BLaER1 treated with 17β-estradiol and CSF1 and Interleukin-3, amounts not matched to agents 10 nM and 100 nM (cell line): Measurements from ENCODE around the gene LTBP2.

Experiments
- H3K27ac ChIP-seq, 11 experiments: shearing (Covaris generic); formaldehyde crosslinking; 2 replicates each; pipeline ENCODE4 v1.8.1; 2022
- H3K27me3 ChIP-seq, 11 experiments: shearing (Covaris generic); formaldehyde crosslinking; 2 replicates each; pipeline ENCODE4 v1.8.1; 2022
- H3K36me3 ChIP-seq, 11 experiments: shearing (Covaris generic); formaldehyde crosslinking; 2 replicates each; pipeline ENCODE4 v1.8.1; 2022
- H3K4me1 ChIP-seq, 10 experiments: shearing (Covaris generic); formaldehyde crosslinking; 2 replicates each; pipeline ENCODE4 v1.8.1; 2022
- H3K4me2 ChIP-seq, 11 experiments: shearing (Covaris generic); formaldehyde crosslinking; 2 replicates each; pipeline ENCODE4 v1.8.1; 2022
- H3K4me3 ChIP-seq, 10 experiments: shearing (Covaris generic); formaldehyde crosslinking; 2 replicates each; pipeline ENCODE4 v1.8.1; 2022
- H3K9ac ChIP-seq, 11 experiments: shearing (Covaris generic); formaldehyde crosslinking; 2 replicates each; pipeline ENCODE4 v1.8.1; 2022
- H3K9me3 ChIP-seq, 11 experiments: shearing (Covaris generic); formaldehyde crosslinking; replicated peaks in 1 of 11; 2 replicates each; pipeline ENCODE4 v1.8.1; 2022
- H4K20me1 ChIP-seq, 11 experiments: shearing (Covaris generic); formaldehyde crosslinking; 2 replicates each; pipeline ENCODE4 v1.8.1; 2022
- Cebpa-rat ChIP-seq, 11 experiments: shearing (Covaris generic); IDR thresholded peaks; 2 replicates each; pipeline ENCODE4 v1.8.1; 2022

Gene LTBP2

DNA sequence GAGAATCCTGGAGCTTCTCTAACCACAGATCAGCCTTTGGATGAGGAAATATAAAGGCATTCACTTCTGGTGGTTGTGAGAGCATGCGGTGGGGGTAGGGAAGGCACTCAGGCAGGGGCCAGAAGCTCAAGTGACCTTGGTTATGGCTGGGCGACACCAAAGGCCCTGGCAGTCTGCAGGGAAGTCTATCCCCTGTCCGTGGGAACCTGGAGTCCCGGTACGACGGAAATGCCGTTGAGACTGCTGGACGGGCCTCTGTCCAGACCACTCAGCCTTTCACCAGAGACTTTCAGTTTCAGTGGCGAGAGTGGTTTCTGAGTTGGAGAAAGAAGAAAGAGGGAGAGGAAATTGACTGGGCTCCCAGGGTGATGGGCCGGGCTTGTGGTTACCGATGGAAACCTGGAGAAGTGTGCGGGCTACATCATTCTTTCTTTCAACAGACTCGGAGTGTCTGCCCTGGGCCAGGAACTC lies 97.5 kb downstream of the LTBP2 start:
- peak overlapping the region; percentile 54 to 92 (median 85) for H3K4me2 ChIP-seq
- H3K27ac ChIP-seq = peak overlapping the region; percentile 1 to 75 (median 61); a peak in 20 of 22 replicates
- TF ChIP-seq Cebpa-rat (IDR thresholded peaks at IDR 0.05) = no peak

GRCh38 chr14:74511966-74512830 lies 99.8 kb downstream of the LTBP2 start:
- no peaks in the 10 kb centered on the region for H3K27me3 ChIP-seq
- H3K9ac ChIP-seq = no peak overlapping the region
- no peaks in the 10 kb centered on the region for H4K20me1 ChIP-seq
- no peak overlapping the region for H3K27ac ChIP-seq
- H3K4me3 ChIP-seq = no peak overlapping the region
- H3K9me3 ChIP-seq = no peaks in the 10 kb centered on the region
- no peak for TF ChIP-seq Cebpa-rat (IDR thresholded peaks at IDR 0.05)
- H3K4me2 ChIP-seq = peak overlapping the region in 3 of 11 experiments; percentile 83 to 89 (median 89); a peak in 6 of 22 replicates
- peaks cover 50 to 88% (median 57%) of the 10 kb centered on the region in 10 experiments for H3K4me1 ChIP-seq
- H3K36me3 ChIP-seq = no peaks in the 10 kb centered on the region; a peak in 1 of 22 replicates

More for the DNA sequence above, 97.5 kb downstream of the LTBP2 start:
- Histone ChIP-seq H3K9ac (peak overlapping the region in 9 of 11 experiments; percentile 2 to 67 (median 49); a peak in 17 of 22 replicates), H3K27me3 (no peaks in the 10 kb centered on the region), H4K20me1 (no peaks in the 10 kb centered on the region), H3K9me3 (no peaks in the 10 kb centered on the region), H3K36me3 (no peaks in the 10 kb centered on the region; a peak in 1 of 22 replicates), H3K4me1 (peaks cover 35 to 68% (median 42%) of the 10 kb centered on the region in 10 experiments), H3K4me3 (peak overlapping the region in 6 of 10 experiments; percentile 2 to 55 (median 24); a peak in 8 of 20 replicates)

DNA sequence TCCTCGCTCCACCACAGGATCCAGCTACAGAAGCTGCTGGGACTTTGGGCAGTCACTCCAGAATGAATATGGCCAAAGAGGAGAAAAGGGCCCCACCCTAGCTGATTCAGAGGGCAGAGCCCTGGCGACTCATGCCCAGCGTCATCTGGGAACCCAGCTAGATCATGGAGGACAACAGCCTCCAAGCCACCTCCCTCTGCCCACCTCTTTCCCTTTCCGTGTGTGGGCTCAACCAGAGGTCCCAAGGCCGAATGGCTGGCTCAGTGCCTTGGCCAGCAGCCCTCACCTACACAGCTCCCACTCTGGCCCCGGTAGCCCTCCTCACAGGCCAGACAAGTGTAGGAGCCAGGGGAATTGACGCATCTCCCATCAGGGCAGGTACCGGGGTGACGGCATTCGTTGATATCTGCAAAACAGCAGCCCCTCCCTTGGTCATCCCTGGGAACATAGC lies 101.1 kb downstream of the LTBP2 start:
- Histone ChIP-seq H3K9me3 (no peaks in the 10 kb centered on the region), H3K4me1 (peaks cover 62 to 99% (median 68%) of the 10 kb centered on the region in 10 experiments), H4K20me1 (no peaks in the 10 kb centered on the region; a peak in 1 of 22 replicates), H3K27ac (no peak overlapping the region), H3K4me2 (peak overlapping the region in 3 of 11 experiments; percentile 83 to 89 (median 89); a peak in 6 of 22 replicates), H3K36me3 (no peaks in the 10 kb centered on the region), H3K27me3 (0 out of 22 replicates have a peak, but pooled peaks cover 0 to 1% (median 0%) of the 10 kb centered on the region in 11 experiments), H3K4me3 (no peak overlapping the region), H3K9ac (no peak overlapping the region)
- TF ChIP-seq Cebpa-rat (IDR thresholded peaks at IDR 0.05) = no peak

DNA sequence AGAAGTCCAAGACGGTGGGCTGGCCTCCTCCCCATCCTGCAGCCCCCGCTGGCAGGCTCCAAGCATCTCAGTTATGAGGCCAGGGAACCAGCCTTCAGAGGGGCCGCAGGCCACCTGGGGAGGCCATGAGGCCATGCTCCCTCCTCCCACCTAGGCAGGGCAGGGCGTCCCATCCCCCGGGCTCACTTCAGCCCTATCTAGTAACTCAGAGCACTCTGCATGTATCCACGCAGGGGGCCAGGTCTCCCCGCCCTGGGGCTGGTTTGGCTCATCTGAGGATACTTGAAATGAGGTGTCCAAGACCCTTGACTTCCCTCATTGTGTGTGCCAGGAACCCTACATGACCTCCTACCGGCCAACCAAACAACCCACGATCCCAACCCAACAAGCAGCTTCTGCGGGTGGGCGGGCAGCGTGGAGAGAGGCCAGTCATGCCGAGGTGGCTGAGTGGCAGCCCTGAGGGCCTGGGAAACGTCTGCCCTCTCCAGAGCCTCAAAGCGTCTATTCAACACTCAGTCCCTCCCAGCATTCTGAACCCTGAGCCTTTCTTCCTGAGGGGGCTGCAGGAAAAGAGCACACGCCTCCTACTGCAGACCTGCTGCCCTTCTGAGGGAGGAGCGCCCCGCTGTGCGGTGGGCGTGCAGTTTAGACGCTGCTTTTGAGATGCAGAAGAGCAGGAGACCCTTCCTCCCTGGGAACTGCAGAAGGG lies 101.7 kb downstream of the LTBP2 start:
- Histone ChIP-seq H4K20me1 (peaks cover 0 to 4% (median 0%) of the 10 kb centered on the region in 11 experiments; a peak in 2 of 22 replicates), H3K36me3 (no peaks in the 10 kb centered on the region), H3K9ac (no peak overlapping the region), H3K27me3 (0 out of 22 replicates have a peak, but pooled peaks cover 0 to 3% (median 0%) of the 10 kb centered on the region in 11 experiments), H3K4me2 (peak overlapping the region in 3 of 11 experiments; percentile 83 to 89 (median 89); a peak in 6 of 22 replicates), H3K4me1 (peaks cover 62 to 99% (median 68%) of the 10 kb centered on the region in 10 experiments), H3K27ac (no peak overlapping the region), H3K4me3 (no peak overlapping the region), H3K9me3 (no peaks in the 10 kb centered on the region)
- TF ChIP-seq Cebpa-rat (IDR thresholded peaks at IDR 0.05) = no peak

- H3K9ac ChIP-seq = no peak overlapping the region
- no peak for TF ChIP-seq Cebpa-rat (IDR thresholded peaks at IDR 0.05)
- H3K4me2 ChIP-seq = peak overlapping the region in 9 of 11 experiments; percentile 62 to 97 (median 86); a peak in 14 of 22 replicates
- H3K4me3 ChIP-seq = no peak overlapping the region
- no peaks in the 10 kb centered on the region for H3K9me3 ChIP-seq
- no peaks in the 10 kb centered on the region for H3K36me3 ChIP-seq
- H3K4me1 ChIP-seq = peaks cover 62 to 99% (median 68%) of the 10 kb centered on the region in 10 experiments
- H3K27me3 ChIP-seq = 0 out of 22 replicates have a peak, but pooled peaks cover 0 to 3% (median 0%) of the 10 kb centered on the region in 11 experiments
- no peak overlapping the region for H3K27ac ChIP-seq
- peaks cover 0 to 4% (median 0%) of the 10 kb centered on the region in 11 experiments; a peak in 3 of 22 replicates for H4K20me1 ChIP-seq
These were observed 102.3 kb downstream of the LTBP2 start for GRCh38 chr14:74509587-74510222.

DNA sequence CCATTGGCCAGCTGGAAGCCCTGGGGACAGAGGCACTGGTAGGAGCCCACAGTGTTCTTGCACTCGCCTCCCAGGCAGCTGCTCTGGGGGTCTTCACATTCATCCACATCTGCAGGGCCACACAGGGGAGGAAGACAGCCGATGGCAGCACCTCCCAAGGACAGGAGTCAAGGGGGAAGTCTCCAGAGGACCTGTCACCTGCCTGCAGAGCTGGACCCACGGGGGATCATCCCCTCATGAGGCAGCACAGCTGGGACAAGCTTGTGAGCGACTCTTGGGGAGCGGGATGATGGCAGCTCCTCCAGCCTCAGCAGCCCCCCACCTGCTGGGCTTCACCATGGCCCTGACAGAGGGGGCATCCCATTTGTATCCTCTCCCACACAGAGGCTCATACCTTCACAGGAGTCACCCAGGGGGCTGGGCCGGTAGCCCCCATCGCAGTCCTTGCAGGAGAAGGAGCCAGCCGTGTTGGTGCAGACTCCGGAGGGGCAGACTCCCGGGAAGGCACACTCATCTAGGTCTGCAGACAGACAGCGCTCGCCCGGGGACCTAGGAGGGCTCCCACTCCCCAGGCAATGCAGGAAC lies 103.1 kb downstream of the LTBP2 start:
- no peak for TF ChIP-seq Cebpa-rat (IDR thresholded peaks at IDR 0.05)
- no peak overlapping the region for H3K9ac ChIP-seq
- no peak overlapping the region for H3K27ac ChIP-seq
- H3K27me3 ChIP-seq = 0 out of 22 replicates have a peak, but pooled peaks cover 0 to 3% (median 0%) of the 10 kb centered on the region in 11 experiments
- H3K36me3 ChIP-seq = no peaks in the 10 kb centered on the region
- peaks cover 62 to 96% (median 68%) of the 10 kb centered on the region in 10 experiments for H3K4me1 ChIP-seq
- H3K9me3 ChIP-seq = no peaks in the 10 kb centered on the region
- H3K4me2 ChIP-seq = peak overlapping the region; percentile 55 to 97 (median 79); a peak in 18 of 22 replicates
- H3K4me3 ChIP-seq = no peak overlapping the region
- H4K20me1 ChIP-seq = peaks cover 0 to 9% (median 0%) of the 10 kb centered on the region in 11 experiments; a peak in 3 of 22 replicates

- Histone ChIP-seq H4K20me1 (peaks cover 0 to 9% (median 0%) of the 10 kb centered on the region in 11 experiments; a peak in 3 of 22 replicates), H3K27ac (peak overlapping the region in 4 of 11 experiments; percentile 22 to 71 (median 27); a peak in 5 of 22 replicates), H3K4me3 (no peak overlapping the region), H3K36me3 (0 out of 22 replicates have a peak, but pooled peaks cover 0 to 3% (median 0%) of the 10 kb centered on the region in 11 experiments), H3K9ac (peak overlapping the region in 4 of 11 experiments; percentile 26 to 41 (median 35); a peak in 3 of 22 replicates), H3K9me3 (no peaks in the 10 kb centered on the region), H3K27me3 (0 out of 22 replicates have a peak, but pooled peaks cover 0 to 3% (median 0%) of the 10 kb centered on the region in 11 experiments), H3K4me2 (peak overlapping the region; percentile 55 to 97 (median 79); a peak in 20 of 22 replicates), H3K4me1 (peaks cover 55 to 90% (median 68%) of the 10 kb centered on the region in 10 experiments)
- TF ChIP-seq Cebpa-rat (IDR thresholded peaks at IDR 0.05) = no peak
These were observed 103.7 kb downstream of the LTBP2 start for GRCh38 chr14:74508292-74508731.
